NCI-H1417 treated with DMSO at 0.1 percent for 48 hours (cell line): Measurements from ENCODE around the gene CWC27.

Experiments used
- DNase-seq: peaks from one replicate; lab custom pipeline; 2025; lab: John Stamatoyannopoulos, UW

Gene CWC27

DNA sequence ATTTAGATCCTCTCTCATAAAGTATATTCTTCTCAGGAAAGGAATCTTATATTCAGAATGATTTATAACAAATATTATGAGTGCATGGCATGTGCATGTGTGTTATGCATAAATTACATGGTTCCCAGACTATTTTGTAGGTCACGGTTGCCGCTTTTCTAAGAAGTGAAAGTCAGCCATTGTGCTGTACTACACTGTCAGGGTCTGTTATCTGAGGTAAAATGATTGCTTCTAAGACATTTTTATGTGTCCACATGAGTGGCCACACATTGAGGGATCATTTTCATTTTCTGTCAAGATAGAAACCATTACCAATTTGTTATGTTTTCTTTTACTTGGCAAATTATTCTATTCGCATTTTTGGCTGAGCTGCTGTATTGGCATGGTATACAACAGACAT is 210.8 kb downstream of the CWC27 start:
- no peak for DNase-seq

DNA sequence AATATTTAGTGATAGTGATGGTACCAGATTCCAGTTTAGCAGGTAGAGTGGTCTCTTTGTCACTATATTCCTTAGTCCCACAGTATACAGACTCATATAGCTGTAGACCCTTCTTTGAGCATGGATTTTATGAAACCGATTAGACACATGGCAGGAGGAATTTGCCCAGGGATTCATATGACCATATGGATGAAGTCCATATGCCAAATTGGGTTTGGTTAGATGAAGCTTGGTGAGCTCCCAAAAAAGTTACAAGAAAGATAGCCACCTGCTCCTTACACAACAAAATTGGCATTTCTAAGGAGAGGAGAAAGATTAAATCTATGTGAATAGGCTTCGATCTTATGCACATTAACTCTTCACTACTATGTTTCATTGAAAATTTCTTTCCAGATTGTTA is 211.4 kb downstream of the CWC27 start:
- DNase-seq: no peak

DNA sequence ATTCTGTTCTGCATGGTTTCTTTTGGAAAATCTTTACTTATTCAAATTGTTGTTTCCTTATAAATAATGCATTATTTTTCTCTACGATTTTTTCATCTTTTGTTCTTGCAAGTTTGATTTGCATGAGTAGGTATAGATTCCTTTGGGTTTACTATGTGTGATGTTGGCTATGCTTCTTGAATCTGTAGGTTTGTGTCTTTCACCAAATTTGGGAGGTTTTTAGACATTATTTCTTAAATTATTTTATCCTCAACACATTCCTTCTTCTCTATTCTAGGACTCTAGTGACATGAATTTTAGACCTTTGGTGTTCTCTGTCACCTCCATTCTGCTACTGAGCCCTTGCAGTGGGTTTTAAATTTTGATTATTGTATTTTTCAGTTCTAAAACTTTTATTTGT is 219.0 kb downstream of the CWC27 start:
- DNase-seq: no peak

DNA sequence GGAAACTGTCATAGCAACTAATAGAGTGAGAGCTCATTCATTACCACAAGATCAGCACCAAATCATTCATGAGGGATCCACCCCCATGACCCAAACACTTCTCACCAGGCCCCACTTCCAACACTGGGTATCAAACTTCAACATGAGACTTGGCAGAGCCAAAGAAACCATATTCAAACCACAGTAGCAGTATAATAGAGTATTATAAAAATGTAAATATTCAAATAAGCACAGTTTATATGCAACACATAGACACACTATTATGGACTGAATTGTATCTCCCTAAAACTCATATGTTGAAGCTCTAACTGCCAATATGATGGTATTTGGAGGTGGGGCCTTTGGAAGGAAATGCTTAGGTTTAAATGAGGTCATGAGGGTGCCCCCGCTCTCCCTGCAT is 240.5 kb downstream of the CWC27 start:
- DNase-seq: no peak

DNA sequence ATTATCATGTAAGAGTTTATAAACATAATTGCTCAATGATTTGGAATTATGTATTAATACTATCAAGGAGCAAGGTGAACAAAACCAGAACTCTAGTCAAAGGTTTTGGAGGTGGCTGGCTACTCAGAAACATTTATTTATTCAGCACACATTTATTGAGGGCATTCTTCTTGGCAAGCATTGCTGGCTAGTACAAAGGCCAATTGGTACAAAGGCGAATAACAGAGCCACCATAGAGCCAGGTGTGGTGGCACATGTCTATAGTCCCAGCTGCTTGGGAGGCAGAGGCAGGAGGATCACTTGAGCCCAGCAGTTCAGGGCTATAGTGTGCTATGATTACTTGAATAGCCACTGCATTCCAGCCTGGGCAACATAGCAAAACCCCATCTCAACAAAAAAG is 242.1 kb downstream of the CWC27 start:
- DNase-seq: no peak

DNA sequence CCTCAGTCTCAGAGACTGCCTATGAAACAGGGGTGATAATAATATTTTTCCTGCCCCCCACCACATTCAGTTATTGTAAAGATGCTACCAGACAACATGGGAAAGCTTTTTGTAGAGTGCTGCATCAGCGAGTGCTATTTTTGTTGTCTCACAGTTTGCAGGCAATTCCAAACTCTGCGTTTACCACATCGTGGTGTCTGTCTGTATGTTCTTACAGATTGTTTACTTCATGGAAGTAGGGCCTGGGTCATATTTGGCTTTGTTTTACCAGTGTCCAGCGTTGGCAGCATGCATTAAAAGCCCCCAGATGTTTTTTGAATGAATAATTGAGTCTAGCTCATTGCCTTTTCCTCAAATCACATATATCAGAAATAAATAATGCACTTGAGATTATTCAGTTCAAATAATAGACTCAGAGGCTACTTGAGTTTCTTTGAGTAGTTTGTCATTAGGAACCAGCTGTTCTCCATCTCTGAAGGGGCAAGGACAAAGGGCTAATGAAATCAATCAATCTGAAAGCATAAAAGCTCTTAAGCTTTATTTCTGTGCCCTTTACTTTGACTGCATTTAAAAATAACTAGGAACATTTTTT is 243.7 kb downstream of the CWC27 start:
- DNase-seq: peak; percentile 1

DNA sequence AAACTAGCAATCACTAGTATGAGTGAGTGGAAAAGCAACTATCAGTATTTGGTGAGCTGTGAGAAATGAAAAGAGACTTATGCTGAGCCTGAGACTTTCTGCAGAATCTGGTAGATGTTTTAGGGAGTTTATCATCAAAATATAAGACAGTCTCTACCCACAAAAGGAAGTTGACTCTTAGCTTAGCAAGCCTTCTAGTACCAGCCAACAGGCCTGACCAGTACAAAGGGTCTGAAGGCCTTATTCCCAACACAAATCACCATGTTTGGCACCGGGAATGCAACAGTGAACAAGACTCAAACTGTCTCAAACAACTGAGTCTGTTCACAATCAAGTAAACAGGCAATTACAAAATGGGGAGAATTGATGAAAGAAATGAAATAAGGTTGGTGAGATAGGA is 244.4 kb downstream of the CWC27 start:
- DNase-seq: no peak

DNA sequence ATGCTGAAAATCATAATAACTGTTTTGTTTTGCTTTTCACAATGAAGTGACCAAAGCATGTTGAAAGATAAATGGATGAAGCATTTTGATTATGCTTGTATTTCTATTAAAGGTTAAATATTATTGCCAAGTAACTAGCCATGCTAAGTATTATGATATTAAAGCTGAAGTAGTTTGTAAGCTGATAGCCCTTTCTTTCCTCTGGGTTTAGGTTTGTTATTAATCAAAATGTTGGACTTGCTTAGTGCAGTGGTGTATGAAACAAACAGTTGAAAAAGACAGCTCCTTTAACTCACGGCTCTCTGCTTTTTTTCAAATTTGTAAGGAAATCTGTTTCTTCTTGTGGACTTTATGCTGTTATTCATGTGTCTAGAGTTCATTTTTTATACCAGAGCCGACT is 246.0 kb downstream of the CWC27 start:
- DNase-seq: no peak

DNA sequence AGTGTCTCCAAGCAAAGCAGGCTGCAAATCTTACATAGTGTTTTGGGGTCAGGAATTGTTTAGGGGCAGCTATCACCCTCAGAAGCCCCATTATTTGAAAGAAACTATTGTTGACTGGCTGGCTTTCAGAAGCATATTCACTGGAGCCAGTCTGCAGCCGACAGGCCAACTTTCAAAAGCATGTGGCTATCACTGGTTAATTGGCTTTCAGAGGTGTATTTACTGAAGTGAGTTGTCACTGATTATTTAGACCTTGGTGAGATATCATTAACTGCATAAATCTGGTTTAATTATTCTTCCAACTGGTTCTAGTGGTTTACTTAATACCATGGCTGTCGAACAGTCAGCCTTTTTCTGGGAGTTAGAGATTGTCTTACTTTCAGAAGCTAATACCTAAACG is 247.0 kb downstream of the CWC27 start:
- DNase-seq: no peak

DNA sequence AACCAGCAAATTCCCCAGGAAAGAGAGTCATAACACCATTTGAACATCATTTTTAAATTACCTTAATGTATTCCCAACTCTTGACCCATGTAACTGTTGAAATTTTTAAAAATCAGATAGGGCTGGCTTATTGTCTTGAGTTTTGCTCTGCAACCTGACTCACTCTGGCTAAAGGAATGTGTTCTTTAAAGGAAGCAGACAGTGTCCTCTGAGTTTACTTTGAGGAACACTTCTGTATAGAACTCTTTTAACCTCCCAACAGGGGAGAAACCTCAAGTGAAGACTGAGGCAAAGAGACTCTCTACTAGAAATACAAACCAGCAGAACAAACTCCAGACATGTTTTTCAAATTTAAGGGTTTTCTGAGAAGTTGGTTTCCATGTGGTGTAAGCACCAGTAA is 248.9 kb downstream of the CWC27 start:
- no peak for DNase-seq

DNA sequence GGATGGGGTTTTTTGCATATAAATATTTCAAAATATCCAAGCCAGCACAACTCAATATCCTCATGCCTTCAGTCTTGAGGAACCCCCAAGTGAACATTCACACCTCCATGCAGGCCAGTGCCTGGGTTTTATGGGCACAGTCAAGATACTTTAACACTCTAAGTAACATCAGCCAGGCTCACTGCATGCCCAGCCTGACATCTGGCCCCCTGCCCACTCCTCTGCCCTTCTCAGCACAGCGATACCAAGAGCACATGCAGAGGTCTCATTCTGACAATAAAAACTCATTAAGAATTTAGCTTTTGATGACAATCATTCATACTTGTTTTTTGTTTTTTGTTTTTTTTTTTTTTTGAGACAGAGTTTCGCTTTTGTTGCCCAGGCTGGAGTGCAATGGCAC is 250.0 kb downstream of the CWC27 start:
- DNase-seq: no peak

DNA sequence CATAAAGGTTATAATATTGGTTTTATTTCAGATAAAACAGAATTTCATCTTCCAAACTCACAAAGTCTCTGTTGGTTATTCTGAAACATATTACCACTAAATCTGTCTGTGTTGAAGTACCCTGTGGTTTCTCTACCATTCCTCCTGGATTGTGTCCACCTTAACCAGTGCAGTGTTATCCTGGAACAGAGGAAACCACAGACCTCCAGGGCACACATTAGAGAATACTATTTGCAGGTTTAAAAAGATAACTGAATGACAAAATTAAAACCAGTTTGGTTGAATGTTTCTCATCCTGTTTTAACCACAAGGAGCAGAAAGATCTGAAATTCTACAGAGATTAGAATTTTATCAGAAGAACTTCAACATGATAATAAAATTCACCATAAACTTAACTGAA is 251.8 kb downstream of the CWC27 start:
- DNase-seq: no peak

DNA sequence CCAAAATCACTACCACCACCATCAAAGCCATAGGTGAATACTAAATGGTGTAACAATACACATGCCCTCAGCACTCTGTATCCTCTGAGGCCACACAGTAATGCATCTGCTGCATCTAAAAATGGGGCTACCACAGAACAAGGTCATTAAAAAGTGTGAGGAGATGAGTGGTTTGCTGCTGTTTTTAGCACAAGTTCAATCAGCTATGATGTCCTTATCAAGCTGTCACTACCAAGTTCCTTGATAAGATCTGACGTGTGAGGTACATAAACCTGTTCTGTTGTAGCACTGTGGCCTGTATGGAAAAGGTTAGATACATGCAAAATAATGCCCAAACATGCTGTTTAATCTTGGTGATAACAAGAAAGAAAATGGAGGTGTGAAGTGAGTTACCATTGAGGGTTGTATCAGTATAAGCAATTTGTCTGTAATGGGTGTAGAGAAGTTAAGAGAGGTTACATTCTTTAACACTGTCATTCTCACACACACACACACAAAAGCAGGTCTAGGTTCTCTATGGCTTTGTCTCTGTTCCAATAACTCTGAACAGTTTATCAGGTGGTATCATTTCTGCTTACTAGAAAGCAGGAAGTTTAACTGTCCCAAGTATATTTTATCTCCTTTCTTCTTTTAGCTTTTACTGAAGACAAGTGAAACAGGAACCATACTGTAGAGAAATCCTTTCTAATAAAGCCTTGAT is 252.9 kb downstream of the CWC27 start:
- DNase-seq: no peak

DNA sequence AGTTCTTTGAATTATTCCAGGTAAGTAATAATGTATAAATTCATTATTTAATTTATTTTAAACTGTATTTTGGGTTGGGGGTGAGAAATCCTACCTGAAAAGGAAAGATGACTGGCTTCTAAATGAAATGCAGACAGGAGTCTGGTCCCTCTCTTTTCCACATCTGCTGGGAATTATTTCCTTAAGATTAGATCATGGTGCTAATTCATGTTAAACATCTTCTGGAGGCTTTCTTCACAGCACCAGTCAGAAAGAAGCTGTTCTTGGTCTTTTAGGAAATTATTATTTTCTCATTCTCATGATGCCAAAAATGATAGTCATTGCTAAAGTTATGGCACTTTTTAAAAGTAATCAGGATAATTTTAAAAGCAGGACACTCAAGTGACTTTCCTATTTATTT is 254.2 kb downstream of the CWC27 start:
- no peak for DNase-seq

DNA sequence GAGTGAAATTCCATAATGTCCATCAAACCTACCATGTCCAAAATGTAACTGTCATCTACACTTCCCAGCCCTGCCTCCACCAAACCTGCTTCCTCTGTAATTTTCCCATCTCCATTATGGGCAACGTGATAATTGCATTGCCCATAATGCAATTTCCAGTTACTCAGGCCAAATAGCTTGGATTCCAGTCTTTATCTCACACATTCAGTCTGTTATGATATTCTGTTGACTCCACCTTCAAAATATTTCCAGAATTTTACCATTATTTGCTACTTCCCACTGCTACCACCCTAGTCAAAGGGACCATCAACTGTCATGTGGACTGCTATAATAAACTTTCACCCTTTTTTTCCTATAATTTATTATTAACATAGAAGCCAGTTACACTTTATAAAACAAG is 256.0 kb downstream of the CWC27 start:
- DNase-seq: no peak

DNA sequence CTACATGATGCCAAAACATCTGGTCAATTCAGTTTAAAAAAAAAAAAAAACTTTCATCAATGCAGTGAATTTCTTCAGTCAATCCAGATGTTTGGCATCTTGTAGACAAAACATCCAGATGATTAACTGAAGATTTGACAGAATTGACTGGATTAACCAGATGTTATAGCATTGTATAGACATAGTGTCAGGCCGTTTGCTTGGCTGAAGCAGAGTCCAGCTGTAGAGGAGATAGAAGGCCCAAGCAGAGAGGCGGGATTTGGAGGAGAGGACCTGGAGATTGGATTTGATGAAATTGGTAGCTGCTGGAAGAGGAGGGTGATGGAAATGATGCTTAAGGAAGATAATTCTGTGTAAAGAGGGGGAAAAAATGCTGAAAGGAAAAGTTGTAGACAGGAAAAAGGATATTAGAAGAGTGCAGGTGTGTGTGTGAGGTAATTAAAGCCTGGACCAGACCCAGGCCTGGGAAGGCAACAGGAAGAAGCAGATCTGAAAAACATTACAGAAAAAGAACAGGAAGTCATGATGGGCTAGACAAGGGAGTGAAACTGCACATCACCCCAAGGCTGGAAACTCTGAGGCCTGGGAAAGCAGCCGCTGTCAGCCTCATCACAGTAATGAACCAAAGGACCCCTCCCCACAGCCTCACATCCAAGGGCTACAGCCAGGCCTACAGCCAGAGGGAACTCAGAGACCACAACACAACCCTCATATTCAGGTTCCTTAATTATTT is 258.3 kb downstream of the CWC27 start:
- no peak for DNase-seq

DNA sequence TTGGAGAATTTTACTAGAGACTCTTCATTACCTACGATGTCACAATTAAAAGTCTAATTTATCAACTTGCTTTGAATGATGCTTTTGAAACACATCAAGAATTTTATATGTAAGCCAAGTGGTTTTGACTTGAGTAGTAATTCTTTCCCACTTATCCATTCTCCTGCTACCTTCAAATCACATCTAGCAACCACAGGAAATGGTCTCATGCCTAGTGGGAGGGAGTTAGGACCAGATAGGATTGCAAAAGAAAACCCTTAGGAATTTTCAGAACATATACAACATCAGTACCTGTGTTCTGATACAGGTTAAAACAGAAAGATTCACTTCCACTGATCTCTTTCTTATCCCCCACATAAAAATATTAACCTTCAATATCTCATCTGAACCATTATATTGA is 260.4 kb downstream of the CWC27 start:
- DNase-seq: no peak

DNA sequence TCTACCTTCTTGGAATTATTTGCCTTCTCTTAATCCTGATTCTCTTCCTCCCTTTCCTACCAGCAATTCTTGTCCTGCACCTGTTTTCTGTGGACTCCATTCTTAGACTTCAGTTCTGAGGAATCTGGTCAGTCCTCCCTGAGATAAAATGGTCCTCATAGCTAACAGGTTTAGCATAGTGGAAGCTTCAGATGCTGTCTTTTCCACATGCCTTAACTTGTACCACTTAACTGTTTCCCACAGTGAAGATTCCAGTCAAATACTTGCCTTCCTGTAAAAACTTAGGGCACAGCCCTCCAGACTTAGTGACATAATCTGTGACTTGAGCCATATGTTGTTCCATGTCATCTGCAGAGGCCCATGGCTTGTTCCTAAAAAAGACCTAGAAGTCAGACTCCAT is 261.3 kb downstream of the CWC27 start:
- DNase-seq: no peak

DNA sequence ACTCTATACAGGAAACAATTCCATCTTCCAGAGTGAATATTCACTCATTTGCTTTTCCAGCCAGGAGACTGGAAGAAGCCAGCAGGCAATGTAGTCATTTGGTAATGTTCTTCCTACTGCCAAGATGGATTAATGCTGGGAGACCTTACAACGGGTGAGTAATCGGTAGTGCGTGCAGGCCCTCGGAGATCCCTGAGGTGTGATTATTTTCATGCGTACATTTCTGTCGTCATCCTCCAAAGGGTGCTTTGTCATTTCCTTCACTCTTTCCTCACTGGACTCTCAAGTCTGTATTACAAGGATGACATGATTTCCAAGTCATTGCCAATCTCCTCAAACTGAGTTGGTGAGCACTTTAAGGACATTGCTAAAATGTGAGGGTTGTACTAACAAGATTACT is 263.5 kb downstream of the CWC27 start:
- DNase-seq: no peak

DNA sequence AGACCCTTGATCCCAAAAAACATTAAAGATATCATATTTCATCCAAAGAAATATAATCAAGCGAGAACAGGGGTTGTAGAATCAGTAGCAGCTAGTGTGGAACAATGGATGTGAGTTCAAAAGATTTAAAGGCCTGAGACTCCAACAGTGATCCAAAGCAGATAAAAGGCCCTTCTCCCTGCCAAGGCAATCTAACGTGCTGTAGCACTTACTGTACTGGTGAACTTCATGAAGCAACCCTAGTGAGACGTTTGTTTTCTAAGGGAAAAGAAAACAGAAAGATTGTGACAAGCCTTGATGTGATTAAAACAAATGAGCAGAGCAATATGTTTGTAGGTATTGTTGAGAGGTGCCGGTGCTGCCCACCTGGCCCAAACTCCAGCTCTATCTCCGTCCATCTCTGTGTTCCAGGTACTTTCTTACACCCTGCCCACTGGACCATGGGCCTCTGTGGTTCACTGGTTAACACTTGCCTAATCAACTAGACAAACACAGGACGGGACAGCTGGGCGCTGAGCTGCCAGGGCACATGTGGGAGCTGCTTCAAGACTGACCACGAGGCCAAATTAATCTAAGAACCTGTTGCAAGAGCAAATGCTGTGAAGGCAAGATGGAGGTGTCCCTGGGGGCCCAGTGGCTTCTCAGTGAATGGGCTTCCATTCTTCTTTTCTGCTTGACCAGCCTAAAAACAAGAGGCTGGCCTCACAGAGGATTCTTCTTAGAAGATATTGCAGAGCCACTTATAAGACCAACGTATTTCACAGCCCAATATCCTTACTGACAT is 265.5 kb downstream of the CWC27 start:
- DNase-seq: no peak

DNA sequence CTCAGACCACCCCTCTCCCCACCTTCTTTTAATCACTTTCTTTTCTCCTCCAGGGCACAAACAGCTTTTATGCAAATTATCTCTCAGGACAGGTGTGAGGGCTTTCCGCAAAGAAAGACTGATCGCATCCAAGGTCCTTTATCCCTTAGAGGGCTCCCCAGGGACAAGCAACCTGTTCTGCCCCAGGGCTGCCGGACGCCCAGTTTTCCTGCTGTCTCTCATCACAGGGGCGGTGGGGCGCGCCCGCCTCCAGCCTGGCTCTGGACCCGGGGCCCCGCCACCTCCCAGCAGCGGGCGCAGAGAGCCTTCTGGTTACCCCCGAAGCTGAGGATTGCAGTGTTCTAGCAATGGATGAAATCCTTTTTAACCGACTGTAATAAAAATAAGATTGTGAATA is 266.1 kb downstream of the CWC27 start:
- no peak for DNase-seq
